AG09309 (cell line): ENCODE measurements around the gene MYOT.
"Not testable (repeated sequence)": the region's sequence is repeated elsewhere in the genome, so short reads cannot be mapped to it uniquely, and the experiment has no call there.

Experiments
- DNase-seq: peaks from one replicate; pipeline ENCODE4 v3.0.0-alpha.2; 2010; ENCODE audit warnings: low read depth
- H3K4me3 ChIP-seq: 2 replicates; pipeline ENCODE4 v1.5.1; 2011; ENCODE audit warnings: mild to moderate bottlenecking, low read depth, low read length, moderate library complexity; ENCODE audit not compliant: control insufficient read depth
- TF ChIP-seq, protein P1 (sequence below): IDR thresholded peaks from 2 replicates; pipeline ENCODE4 v1.5.1; 2011; ENCODE audit warnings: mild to moderate bottlenecking, low read depth, low read length, inconsistent platforms; ENCODE audit not compliant: insufficient read depth, control insufficient read depth; ENCODE audit errors: missing control alignments

Gene MYOT

DNA sequence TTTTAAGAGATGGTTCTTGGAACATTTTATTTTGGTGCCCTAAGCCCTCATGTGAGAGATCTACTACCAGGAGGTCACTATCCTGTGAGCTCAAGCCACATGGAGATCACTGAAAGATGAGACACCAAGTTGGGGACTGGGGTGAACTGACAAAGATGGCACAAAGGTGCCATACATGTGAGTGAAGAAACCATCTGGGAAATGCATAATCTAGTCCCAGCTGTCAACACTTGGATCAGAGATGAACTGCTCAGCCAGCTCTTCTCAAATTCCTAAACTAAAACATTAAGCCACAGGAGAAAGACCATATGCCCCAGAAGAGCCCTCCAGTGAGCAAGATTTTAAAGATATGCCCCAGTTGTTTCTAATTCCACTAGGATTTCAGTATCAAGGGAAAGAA, 22.2 kb upstream of the MYOT start:
- TF ChIP-seq, protein P1, sequence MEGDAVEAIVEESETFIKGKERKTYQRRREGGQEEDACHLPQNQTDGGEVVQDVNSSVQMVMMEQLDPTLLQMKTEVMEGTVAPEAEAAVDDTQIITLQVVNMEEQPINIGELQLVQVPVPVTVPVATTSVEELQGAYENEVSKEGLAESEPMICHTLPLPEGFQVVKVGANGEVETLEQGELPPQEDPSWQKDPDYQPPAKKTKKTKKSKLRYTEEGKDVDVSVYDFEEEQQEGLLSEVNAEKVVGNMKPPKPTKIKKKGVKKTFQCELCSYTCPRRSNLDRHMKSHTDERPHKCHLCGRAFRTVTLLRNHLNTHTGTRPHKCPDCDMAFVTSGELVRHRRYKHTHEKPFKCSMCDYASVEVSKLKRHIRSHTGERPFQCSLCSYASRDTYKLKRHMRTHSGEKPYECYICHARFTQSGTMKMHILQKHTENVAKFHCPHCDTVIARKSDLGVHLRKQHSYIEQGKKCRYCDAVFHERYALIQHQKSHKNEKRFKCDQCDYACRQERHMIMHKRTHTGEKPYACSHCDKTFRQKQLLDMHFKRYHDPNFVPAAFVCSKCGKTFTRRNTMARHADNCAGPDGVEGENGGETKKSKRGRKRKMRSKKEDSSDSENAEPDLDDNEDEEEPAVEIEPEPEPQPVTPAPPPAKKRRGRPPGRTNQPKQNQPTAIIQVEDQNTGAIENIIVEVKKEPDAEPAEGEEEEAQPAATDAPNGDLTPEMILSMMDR, result no peak
- H3K4me3 ChIP-seq, result no peak overlapping the region
- no peak for DNase-seq

DNA sequence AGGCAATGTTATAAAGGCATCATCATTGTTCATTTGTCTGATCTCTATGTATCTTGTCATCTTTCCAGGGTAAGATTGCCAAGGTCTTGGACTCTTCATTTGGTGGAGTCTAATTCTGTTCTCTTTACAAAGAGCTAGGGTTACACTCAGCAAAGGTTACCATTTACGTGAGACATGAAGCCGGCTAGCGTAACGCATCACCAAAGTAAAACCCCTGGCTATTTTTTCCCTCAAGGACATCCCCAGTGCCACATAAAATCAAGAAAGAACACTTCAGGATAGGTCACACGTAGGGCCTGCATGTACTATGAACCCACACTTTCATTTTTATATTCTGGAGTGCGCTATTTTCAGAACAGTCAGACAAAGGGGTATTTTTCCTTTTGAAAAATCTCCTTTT, 20.0 kb upstream of the MYOT start:
- H3K4me3 ChIP-seq, result no peak overlapping the region
- TF ChIP-seq, protein P1, result no peak
- DNase-seq, result no peak

DNA sequence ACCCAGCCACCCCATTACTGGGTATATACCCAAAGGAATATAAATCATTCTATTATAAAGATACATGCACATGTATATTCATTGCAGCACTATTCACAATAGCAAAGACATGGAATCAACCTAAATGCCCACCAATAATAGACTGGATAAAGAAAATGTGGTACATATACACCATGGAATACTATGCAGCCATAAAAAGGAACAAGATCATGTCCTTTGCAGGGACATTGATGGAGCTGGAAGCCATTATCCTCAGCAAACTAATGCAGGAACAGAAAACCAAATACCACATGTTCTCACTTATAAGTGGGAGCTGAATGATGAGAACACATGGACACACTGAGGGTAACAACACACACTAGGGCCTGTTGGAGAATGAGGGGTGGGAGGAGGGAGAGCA, 14.5 kb upstream of the MYOT start:
- H3K4me3 ChIP-seq, DNase-seq: not testable (repeated sequence)

DNA sequence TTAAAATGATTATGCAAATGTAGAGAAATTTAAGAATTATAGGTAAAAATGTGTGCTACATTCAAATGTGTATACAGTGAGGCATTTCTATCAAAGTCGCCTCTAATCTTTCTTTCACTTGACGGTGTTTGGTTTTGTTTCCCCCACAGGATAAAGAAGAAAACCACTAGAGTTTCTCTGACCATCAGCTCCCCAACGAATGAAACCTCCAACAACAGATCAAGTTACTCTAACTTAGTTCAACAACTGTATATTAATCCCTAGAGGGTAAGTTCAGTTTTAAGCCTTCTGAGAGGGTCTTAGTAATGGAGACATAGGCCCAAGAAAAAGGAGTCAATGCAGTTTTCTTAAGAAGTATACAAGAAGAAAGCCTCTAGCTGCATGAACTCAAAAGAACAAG, 11.5 kb upstream of the MYOT start:
- TF ChIP-seq, protein P1, result no peak
- H3K4me3 ChIP-seq, result no peak overlapping the region
- no peak for DNase-seq

DNA sequence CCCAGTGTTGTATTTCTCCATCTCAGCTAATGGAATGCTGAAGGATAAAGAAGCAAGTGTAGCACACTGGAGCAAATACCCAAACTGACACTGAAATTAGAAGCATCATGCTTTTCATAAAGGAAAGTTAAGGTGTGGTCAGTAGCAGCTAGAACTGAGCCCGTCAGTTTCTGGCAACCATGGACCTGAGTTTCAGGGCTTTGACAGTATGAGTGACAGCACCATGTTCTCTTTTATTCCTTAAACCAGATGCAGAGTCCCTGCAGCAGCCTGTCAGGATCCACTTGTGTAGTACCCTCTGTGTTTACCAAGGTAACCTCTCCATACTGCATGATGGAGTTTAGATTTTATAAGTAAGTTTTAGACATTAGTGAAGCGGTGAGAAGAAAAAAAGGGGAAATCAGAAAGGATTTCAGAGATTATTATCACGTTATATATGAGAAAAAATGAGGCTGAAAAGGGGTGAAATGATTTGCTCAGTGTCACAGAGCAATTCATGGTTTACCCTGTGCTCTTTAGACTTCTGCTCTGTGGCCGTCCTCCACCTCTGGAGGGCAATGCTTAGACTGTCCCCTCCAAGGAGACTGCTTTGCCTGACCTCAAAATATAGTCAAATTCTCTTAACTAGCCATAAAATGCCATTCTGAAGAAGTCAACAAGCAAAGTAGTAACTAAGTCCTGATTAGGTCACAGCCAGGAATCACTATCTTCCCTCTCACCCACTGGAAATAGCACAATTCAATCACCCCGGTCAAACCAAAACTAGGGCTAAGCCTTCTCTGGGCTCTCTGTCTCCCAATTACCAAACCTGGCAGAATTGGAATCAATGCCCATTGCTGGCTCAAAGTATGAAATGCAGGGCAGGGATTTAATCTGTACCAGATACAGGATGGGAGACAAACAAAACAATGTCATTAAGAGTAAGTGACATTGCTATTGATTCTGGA, 10.5 kb upstream of the MYOT start:
- no peak overlapping the region for H3K4me3 ChIP-seq
- DNase-seq, result no peak
- TF ChIP-seq, protein P1, result no peak

DNA sequence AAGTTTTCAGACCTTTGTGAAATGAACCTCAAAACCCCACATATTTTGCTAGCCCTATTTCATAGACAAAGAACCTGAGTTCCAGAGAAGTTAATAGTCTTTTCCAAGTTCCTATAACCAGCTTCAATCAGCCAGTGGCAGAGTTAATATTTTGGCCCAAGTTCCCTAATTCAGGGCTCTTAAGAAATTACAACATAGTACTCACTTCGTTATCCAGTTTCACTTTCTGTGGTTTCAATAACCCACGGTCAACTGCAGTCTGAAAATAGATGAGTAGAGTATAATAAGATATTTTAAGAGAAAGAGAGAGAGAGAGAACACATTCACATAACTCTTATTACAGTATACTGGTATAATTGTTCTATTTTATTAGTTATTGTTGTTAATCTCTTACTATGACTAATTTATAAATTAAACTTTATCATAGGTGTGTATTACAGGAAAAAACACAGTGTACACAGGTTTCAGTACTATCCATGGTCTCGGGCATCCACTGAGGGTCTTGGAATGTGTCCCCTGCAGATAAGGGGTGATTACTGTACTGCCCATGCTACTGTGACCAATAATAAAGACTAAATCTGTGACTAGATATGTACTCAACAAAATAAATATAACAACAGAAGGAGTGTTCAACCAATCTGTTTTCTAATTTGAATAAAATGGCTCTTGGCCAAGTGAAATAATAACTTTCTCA, 9.3 kb upstream of the MYOT start:
- DNase-seq, result no peak
- TF ChIP-seq, protein P1, result no peak
- no peak overlapping the region for H3K4me3 ChIP-seq

DNA sequence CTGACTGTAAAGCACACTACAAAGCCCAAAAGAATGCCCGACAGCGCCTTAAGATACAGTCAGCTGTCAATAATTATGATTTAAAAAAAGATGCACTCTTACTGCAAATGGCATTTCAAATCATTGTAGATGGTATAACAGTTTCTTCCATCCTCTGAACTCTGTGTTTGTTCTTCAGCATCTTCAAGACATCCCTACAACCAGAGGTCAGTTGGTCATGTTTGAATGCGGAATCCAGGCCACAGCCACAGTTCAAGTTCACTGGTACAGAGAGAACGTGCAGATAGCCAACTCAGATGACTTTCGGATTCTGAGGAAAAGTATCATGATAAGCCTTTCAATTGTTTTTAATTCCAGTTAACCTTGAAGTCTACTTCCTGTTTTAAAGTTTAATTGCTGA, 8.7 kb upstream of the MYOT start:
- H3K4me3 ChIP-seq, result no peak overlapping the region
- TF ChIP-seq, protein P1, result no peak
- DNase-seq, result no peak
